Measurements from ENCODE around the gene TAOK3. TPM values are rescaled to one million over a fixed set of nuclear protein-coding genes. Genes with fewer than 3 reads are reported as not detected.

The TAOK3 gene
- total and polyA plus RNA-seq, 2 of the 4 experiments (the other 2 are of a cell fraction) = 26.3 to 54.5 TPM

DNA sequence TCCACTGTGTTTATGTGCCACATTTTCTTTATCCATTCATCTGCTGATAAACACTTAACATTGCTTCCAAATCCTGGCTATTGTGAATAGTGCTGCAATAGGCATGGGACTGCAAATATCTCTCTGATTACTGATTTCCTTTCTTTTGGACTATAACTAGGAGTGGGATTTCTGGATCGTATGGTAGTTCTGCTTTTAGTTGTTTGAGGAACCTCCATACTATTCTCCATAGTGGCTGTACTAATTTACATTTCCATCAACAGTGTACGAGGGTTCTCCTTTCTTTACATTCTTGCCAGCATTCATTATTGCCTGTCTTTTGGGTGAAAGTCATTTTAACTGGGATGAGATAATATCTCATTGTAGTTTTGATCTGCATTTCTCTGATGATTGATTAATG is 47.6 kb downstream of the TAOK3 start:
- H3K27ac ChIP-seq (ENCODE audit: insufficient read depth, low read length) = no peak overlapping the region
- H3K23ac ChIP-seq (ENCODE audit: low read depth, low read length) = no peak overlapping the region
- intact Hi-C loops (cut with micrococcal nuclease) (no loop called here), in situ Hi-C loops (cut with MboI; ENCODE audit: low sequenced_read_pairs) (no loop called here), dilution Hi-C loops (cut with HindIII; ENCODE audit: low sequenced_read_pairs, unreplicated experiment) (no loop called here)
- H3K9me1 ChIP-seq (ENCODE audit: insufficient read depth, low read length) = no peaks in the 10 kb centered on the region
- no TSS peak for BruUV-seq (replicated peaks)
- WGBS, 2 experiments (ENCODE audit: extremely low coverage in 2 of 2, insufficient read length in 1 of 2) = no CpG with 5 or more reads among the region's 2 CpGs
- no peaks in the 10 kb centered on the region for H3K27me3 ChIP-seq (ENCODE audit: control insufficient read depth, insufficient read depth, low read length)
- no peak overlapping the region for H3K56ac ChIP-seq (ENCODE audit: extremely low read depth, insufficient read depth, low read length)
- no peak overlapping the region for H4K8ac ChIP-seq (ENCODE audit: low read depth in 2 of 2, low read length in 2 of 2)
- H4K5ac ChIP-seq (ENCODE audit: low read depth, low read length) = no peak overlapping the region
- ATAC-seq (ENCODE audit: low read depth) = no peak
- H2BK5ac ChIP-seq (ENCODE audit: low read depth, low read length, poor library complexity, severe bottlenecking) = no peak overlapping the region
- no peak overlapping the region for H3K14ac ChIP-seq (replicated peaks; ENCODE audit: low read depth, low read length)
- H4K20me1 ChIP-seq (ENCODE audit: insufficient read depth, low read length) = no peaks in the 10 kb centered on the region
- no peak overlapping the region for H3K4me2 ChIP-seq (ENCODE audit: low read depth, low read length)
- peaks cover 4% of the 10 kb centered on the region for H3K4me1 ChIP-seq (ENCODE audit: control insufficient read depth, insufficient read depth, low read length)
- TF ChIP-seq, protein P1, sequence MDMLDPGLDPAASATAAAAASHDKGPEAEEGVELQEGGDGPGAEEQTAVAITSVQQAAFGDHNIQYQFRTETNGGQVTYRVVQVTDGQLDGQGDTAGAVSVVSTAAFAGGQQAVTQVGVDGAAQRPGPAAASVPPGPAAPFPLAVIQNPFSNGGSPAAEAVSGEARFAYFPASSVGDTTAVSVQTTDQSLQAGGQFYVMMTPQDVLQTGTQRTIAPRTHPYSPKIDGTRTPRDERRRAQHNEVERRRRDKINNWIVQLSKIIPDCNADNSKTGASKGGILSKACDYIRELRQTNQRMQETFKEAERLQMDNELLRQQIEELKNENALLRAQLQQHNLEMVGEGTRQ (IDR thresholded peaks at IDR 0.05; ENCODE audit: low read depth, low read length) = no peak
- TF ChIP-seq, protein P2, sequence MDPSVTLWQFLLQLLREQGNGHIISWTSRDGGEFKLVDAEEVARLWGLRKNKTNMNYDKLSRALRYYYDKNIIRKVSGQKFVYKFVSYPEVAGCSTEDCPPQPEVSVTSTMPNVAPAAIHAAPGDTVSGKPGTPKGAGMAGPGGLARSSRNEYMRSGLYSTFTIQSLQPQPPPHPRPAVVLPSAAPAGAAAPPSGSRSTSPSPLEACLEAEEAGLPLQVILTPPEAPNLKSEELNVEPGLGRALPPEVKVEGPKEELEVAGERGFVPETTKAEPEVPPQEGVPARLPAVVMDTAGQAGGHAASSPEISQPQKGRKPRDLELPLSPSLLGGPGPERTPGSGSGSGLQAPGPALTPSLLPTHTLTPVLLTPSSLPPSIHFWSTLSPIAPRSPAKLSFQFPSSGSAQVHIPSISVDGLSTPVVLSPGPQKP (IDR thresholded peaks at IDR 0.05; ENCODE audit: borderline replicate concordance, low read depth, low read length) = no peak
- TF ChIP-seq BHLHE40 (IDR thresholded peaks at IDR 0.05; ENCODE audit: low read depth, low read length) = no peak
- TF ChIP-seq RCOR1 (IDR thresholded peaks at IDR 0.05; ENCODE audit: insufficient replicate concordance, low read length) = no peak
- TF ChIP-seq RAD21 (IDR thresholded peaks at IDR 0.05; ENCODE audit: low read length) = no peak
- no peak for TF ChIP-seq SMC3 (IDR thresholded peaks at IDR 0.05; ENCODE audit: low read depth, low read length)
- no peak for TF ChIP-seq MAZ (IDR thresholded peaks at IDR 0.05; ENCODE audit: borderline replicate concordance, low read depth, low read length)
- TF ChIP-seq MAFK (IDR thresholded peaks at IDR 0.05; ENCODE audit: low read depth, low read length) = no peak
- TF ChIP-seq MXI1 (IDR thresholded peaks at IDR 0.05; ENCODE audit: borderline replicate concordance, low read depth, low read length) = no peak
- no peak for TF ChIP-seq CHD1 (IDR thresholded peaks at IDR 0.05; ENCODE audit: low read depth, low read length)
- TF ChIP-seq CEBPB (IDR thresholded peaks at IDR 0.05; ENCODE audit: low read depth, low read length) = no peak
- TF ChIP-seq, protein P3, sequence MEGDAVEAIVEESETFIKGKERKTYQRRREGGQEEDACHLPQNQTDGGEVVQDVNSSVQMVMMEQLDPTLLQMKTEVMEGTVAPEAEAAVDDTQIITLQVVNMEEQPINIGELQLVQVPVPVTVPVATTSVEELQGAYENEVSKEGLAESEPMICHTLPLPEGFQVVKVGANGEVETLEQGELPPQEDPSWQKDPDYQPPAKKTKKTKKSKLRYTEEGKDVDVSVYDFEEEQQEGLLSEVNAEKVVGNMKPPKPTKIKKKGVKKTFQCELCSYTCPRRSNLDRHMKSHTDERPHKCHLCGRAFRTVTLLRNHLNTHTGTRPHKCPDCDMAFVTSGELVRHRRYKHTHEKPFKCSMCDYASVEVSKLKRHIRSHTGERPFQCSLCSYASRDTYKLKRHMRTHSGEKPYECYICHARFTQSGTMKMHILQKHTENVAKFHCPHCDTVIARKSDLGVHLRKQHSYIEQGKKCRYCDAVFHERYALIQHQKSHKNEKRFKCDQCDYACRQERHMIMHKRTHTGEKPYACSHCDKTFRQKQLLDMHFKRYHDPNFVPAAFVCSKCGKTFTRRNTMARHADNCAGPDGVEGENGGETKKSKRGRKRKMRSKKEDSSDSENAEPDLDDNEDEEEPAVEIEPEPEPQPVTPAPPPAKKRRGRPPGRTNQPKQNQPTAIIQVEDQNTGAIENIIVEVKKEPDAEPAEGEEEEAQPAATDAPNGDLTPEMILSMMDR (conservative IDR thresholded peaks at IDR 0.05; ENCODE audit: low read depth, low read length) = no peak
- no peak for TF ChIP-seq FOS (IDR thresholded peaks at IDR 0.05; ENCODE audit: low read depth, low read length)
- ChIA-PET POLR2A (ENCODE audit: unreplicated experiment) (no interaction called here), CTCF (no interaction called here)
- H3K18ac ChIP-seq (ENCODE audit: low read depth, low read length) = no peak overlapping the region
- H3K9me3 ChIP-seq (ENCODE audit: control insufficient read depth, insufficient read depth, low read length) = no peaks in the 10 kb centered on the region
- peaks cover 8 to 24% of the 10 kb centered on the region in 2 experiments for H3K79me1 ChIP-seq (ENCODE audit: low read depth in 1 of 2, low read length in 2 of 2)
- no peak overlapping the region for H2AK5ac ChIP-seq (ENCODE audit: low read depth, low read length)
- H2BK20ac ChIP-seq (ENCODE audit: low read depth, low read length) = no peak overlapping the region
- no peak overlapping the region for H2AFZ ChIP-seq (replicated peaks; ENCODE audit: low read length, poor library complexity)
- DNase-seq = no peak
- no peak overlapping the region for H2BK120ac ChIP-seq (ENCODE audit: low read depth, low read length)
- no peak overlapping the region for H2AK9ac ChIP-seq (replicated peaks; ENCODE audit: low read depth, low read length, poor library complexity)
- H3K36me3 ChIP-seq (ENCODE audit: control insufficient read depth, insufficient read depth, low read length) = no peaks in the 10 kb centered on the region
- H3K9ac ChIP-seq (ENCODE audit: low read depth, low read length) = no peak overlapping the region
- H2BK15ac ChIP-seq (ENCODE audit: low read depth, low read length) = no peak overlapping the region
- H3K4me3 ChIP-seq (ENCODE audit: insufficient read depth, low read depth, low read length) = no peak overlapping the region
- H4K91ac ChIP-seq (ENCODE audit: insufficient read depth, low read depth, low read length) = no peak overlapping the region
- H3K4ac ChIP-seq (ENCODE audit: low read depth, low read length) = no peak overlapping the region
